ENCODE measurements around the gene KCNQ1. TPM values are rescaled to one million over a fixed set of nuclear protein-coding genes. Genes with fewer than 3 reads are reported as not detected.

KCNQ1 gene
- polyA plus RNA-seq, 1 donor (not counting 4 experiments of a cell fraction or from before 2014, with no cell fraction given), result not detected

DNA sequence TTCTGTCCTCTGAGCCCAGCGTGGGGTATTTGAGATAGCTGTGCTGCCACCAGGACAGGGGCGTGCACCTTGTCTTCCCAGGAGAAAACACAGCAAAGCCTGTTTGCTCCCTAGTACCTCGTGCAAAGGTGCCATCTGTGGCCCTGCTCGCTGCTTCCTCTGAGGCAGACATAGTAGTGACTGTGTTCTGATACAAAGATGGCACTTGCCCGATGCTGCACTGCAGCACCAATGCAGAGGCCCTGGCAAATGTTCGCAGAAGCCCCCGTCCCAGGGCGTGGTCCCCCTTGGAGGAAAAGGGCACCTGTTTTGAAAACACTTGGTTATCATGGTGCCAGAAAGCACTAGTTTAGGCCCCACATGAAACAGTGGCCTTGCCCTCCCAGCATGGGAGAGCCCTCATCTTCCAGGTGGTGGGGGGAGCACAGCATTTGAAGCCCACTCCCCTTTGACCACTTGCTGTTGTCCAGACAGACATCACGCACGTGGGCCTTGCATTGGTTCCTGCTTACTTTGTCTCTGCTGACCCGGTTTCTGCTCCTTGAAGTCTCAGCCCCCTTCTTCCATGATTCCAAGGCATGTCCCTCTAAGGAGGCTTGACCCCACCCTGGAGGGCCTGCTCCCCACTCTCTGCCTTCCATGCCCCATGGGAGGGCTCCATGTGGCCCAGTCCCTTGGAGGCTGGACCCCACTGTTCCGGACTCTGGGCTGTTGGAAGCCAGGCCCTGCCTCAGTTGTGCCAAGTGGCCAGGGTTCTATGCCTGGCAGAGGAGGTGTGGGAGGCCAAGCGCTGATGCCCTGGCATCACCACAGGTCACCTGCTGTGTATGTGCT, 145.5 kb downstream of the KCNQ1 start:
- DNase-seq (ENCODE audit: low read depth, low spot score) (no peak), FAIRE-seq (no peak)
- Histone ChIP-seq H3K9ac (ENCODE audit: control insufficient read depth, extremely low read depth, insufficient read depth, low read length) (no peak overlapping the region), H3K9me3 (ENCODE audit: control insufficient read depth, low read depth, low read length) (no peaks in the 10 kb centered on the region), H3K36me3 (ENCODE audit: control insufficient read depth in 2 of 2, extremely low read depth in 1 of 2, insufficient read depth in 2 of 2, low read length in 2 of 2) (no peaks in the 10 kb centered on the region), H3K79me2 (ENCODE audit: control insufficient read depth, insufficient read depth, low read length) (no peaks in the 10 kb centered on the region), H3K9me1 (ENCODE audit: control insufficient read depth, extremely low read depth, insufficient read depth, low read length) (no peaks in the 10 kb centered on the region), H3K4me1 (ENCODE audit: control insufficient read depth, extremely low read depth, insufficient read depth, low read length) (no peaks in the 10 kb centered on the region), H3K27ac (ENCODE audit: control insufficient read depth, insufficient read depth, low read length) (no peak overlapping the region), H3K27me3 (ENCODE audit: control insufficient read depth, extremely low read depth, insufficient read depth, low read length) (peaks cover 11% of the 10 kb centered on the region), H3K4me3 (ENCODE audit: control insufficient read depth in 2 of 3, extremely low read depth in 1 of 3, insufficient read depth in 2 of 3, low read depth in 1 of 3, low read length in 3 of 3) (no peak overlapping the region), H3K4me2 (ENCODE audit: control insufficient read depth, extremely low read depth, insufficient read depth, low read depth, low read length) (no peak overlapping the region), H2AFZ (ENCODE audit: control insufficient read depth, low read length) (no peak overlapping the region), H4K20me1 (ENCODE audit: control insufficient read depth, extremely low read depth, insufficient read depth, low read length) (no peaks in the 10 kb centered on the region)
- dilution Hi-C loops (cut with MboI; ENCODE audit: extremely low pct_ligation_motif_present, low sequenced_read_pairs), result no loop called here
- TF ChIP-seq, protein P1, sequence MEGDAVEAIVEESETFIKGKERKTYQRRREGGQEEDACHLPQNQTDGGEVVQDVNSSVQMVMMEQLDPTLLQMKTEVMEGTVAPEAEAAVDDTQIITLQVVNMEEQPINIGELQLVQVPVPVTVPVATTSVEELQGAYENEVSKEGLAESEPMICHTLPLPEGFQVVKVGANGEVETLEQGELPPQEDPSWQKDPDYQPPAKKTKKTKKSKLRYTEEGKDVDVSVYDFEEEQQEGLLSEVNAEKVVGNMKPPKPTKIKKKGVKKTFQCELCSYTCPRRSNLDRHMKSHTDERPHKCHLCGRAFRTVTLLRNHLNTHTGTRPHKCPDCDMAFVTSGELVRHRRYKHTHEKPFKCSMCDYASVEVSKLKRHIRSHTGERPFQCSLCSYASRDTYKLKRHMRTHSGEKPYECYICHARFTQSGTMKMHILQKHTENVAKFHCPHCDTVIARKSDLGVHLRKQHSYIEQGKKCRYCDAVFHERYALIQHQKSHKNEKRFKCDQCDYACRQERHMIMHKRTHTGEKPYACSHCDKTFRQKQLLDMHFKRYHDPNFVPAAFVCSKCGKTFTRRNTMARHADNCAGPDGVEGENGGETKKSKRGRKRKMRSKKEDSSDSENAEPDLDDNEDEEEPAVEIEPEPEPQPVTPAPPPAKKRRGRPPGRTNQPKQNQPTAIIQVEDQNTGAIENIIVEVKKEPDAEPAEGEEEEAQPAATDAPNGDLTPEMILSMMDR (optimal IDR thresholded peaks at IDR 0.05 in 1 of 3, IDR thresholded peaks at IDR 0.05 in 1 of 3, conservative IDR thresholded peaks at IDR 0.05 in 1 of 3; ENCODE audit: extremely low read depth in 1 of 3, insufficient read depth in 2 of 3, low read length in 3 of 3), result no peak
- no peak for TF ChIP-seq EZH2 (IDR thresholded peaks at IDR 0.05; ENCODE audit: low read length)

GRCh38 chr11:2590965-2591754, 146.4 kb downstream of the KCNQ1 start:
- no peak overlapping the region for H3K9ac ChIP-seq (ENCODE audit: control insufficient read depth, extremely low read depth, insufficient read depth, low read length)
- H3K9me1 ChIP-seq (ENCODE audit: control insufficient read depth, extremely low read depth, insufficient read depth, low read length), result no peaks in the 10 kb centered on the region
- FAIRE-seq (no peak), DNase-seq (ENCODE audit: low read depth, low spot score) (no peak)
- H4K20me1 ChIP-seq (ENCODE audit: control insufficient read depth, extremely low read depth, insufficient read depth, low read length), result no peaks in the 10 kb centered on the region
- no peaks in the 10 kb centered on the region for H3K36me3 ChIP-seq (ENCODE audit: control insufficient read depth in 2 of 2, extremely low read depth in 1 of 2, insufficient read depth in 2 of 2, low read length in 2 of 2)
- dilution Hi-C loops (cut with MboI; ENCODE audit: extremely low pct_ligation_motif_present, low sequenced_read_pairs), result no loop called here
- H3K27ac ChIP-seq (ENCODE audit: control insufficient read depth, insufficient read depth, low read length), result no peak overlapping the region
- no peak overlapping the region for H3K4me3 ChIP-seq (ENCODE audit: control insufficient read depth in 2 of 3, extremely low read depth in 1 of 3, insufficient read depth in 2 of 3, low read depth in 1 of 3, low read length in 3 of 3)
- no peaks in the 10 kb centered on the region for H3K9me3 ChIP-seq (ENCODE audit: control insufficient read depth, low read depth, low read length)
- no peaks in the 10 kb centered on the region for H3K4me1 ChIP-seq (ENCODE audit: control insufficient read depth, extremely low read depth, insufficient read depth, low read length)
- no peak overlapping the region for H2AFZ ChIP-seq (ENCODE audit: control insufficient read depth, low read length)
- TF ChIP-seq EZH2 (IDR thresholded peaks at IDR 0.05; ENCODE audit: low read length), result no peak
- TF ChIP-seq, protein P1 (optimal IDR thresholded peaks at IDR 0.05 in 1 of 3, IDR thresholded peaks at IDR 0.05 in 1 of 3, conservative IDR thresholded peaks at IDR 0.05 in 1 of 3; ENCODE audit: extremely low read depth in 1 of 3, insufficient read depth in 2 of 3, low read length in 3 of 3), result no peak
- H3K27me3 ChIP-seq (ENCODE audit: control insufficient read depth, extremely low read depth, insufficient read depth, low read length), result peaks cover 11% of the 10 kb centered on the region
- H3K79me2 ChIP-seq (ENCODE audit: control insufficient read depth, insufficient read depth, low read length), result no peaks in the 10 kb centered on the region
- no peak overlapping the region for H3K4me2 ChIP-seq (ENCODE audit: control insufficient read depth, extremely low read depth, insufficient read depth, low read depth, low read length)

Measured in keratinocyte (primary cell).